Measurements from ENCODE around the gene PCDHGA3. TPM values are rescaled to one million over a fixed set of nuclear protein-coding genes. Genes with fewer than 3 reads are reported as not detected.

Gene PCDHGA3
- total and polyA plus RNA-seq, 2 experiments from 2014 or later = 0.63 to 0.90 TPM

DNA sequence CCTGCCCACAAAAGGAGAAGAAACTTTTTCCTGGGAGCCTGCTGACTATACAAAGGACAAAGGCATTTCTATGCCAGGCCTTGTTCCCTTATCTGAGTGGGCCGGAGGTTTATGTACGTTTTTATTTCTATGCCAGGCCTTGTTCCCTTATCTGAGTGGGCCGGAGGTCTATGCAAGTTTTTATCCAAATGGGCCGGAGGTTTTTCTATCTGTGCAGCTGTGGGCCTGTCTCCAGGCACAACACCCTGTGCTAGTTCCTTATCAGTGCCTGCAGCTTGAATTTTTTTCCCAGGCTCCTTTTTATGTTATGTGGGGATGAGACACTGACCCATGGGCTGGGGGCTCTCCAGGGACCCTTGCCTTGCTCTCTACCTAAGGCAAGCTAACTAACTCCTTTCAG is 45.3 kb upstream of the PCDHGA3 start (continued):
- TF ChIP-seq, protein P1, sequence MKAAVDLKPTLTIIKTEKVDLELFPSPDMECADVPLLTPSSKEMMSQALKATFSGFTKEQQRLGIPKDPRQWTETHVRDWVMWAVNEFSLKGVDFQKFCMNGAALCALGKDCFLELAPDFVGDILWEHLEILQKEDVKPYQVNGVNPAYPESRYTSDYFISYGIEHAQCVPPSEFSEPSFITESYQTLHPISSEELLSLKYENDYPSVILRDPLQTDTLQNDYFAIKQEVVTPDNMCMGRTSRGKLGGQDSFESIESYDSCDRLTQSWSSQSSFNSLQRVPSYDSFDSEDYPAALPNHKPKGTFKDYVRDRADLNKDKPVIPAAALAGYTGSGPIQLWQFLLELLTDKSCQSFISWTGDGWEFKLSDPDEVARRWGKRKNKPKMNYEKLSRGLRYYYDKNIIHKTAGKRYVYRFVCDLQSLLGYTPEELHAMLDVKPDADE (IDR thresholded peaks at IDR 0.05) = no peak
- no peak for TF ChIP-seq ZNF331 (CRISPR knock-in tag; IDR thresholded peaks at IDR 0.05; ENCODE audit: low read depth)
- TF ChIP-seq ZNF114 (CRISPR knock-in tag; IDR thresholded peaks at IDR 0.05) = no peak
- no peak for TF ChIP-seq JUNB (IDR thresholded peaks at IDR 0.05; ENCODE audit: unreplicated experiment)
- TF ChIP-seq, protein P2, sequence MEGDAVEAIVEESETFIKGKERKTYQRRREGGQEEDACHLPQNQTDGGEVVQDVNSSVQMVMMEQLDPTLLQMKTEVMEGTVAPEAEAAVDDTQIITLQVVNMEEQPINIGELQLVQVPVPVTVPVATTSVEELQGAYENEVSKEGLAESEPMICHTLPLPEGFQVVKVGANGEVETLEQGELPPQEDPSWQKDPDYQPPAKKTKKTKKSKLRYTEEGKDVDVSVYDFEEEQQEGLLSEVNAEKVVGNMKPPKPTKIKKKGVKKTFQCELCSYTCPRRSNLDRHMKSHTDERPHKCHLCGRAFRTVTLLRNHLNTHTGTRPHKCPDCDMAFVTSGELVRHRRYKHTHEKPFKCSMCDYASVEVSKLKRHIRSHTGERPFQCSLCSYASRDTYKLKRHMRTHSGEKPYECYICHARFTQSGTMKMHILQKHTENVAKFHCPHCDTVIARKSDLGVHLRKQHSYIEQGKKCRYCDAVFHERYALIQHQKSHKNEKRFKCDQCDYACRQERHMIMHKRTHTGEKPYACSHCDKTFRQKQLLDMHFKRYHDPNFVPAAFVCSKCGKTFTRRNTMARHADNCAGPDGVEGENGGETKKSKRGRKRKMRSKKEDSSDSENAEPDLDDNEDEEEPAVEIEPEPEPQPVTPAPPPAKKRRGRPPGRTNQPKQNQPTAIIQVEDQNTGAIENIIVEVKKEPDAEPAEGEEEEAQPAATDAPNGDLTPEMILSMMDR (conservative IDR thresholded peaks at IDR 0.05; ENCODE audit: low read depth in 2 of 2) = no peak
- no peak for TF ChIP-seq EZH2 (IDR thresholded peaks at IDR 0.05; ENCODE audit: low read depth, unreplicated experiment)
- no peak for TF ChIP-seq EZH2phosphoT487 (IDR thresholded peaks at IDR 0.05; ENCODE audit: unreplicated experiment)

DNA sequence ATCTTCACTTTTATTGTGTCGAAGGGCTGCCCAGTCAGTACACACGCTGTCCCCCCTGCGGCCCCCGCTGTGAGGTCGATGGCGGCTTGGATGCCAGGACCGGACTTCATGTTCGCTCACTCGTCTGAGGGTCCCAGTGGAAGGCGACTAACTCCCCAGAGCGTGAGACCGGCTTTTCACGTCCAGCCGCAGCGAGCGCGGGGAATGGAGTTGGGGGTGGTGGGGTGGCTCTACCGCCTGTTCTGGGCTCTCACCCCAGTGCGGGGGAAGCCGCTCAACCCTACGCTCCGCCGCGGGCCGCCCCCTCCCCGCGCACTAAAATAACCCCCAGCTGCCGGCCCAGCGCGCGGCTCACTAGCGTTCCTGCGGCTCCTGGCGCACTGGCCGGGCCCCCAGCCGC is 39.9 kb upstream of the PCDHGA3 start, which contains the start of gene SLC25A2:
Gene SLC25A2 (minus strand): TSS at position 294 of the 400 bp plus-strand sequence. CDS start 184 bp downstream, at position 110.
- DNase-seq (ENCODE audit: low spot score) = no peak
- Histone ChIP-seq H3K9me2 (ENCODE audit: insufficient read depth) (no peaks in the 10 kb centered on the region), H4K20me1 (replicated peaks; ENCODE audit: insufficient read depth) (0 out of 2 replicates have a peak, but pooled peaks cover 6% of the 10 kb centered on the region), H3K27ac (ENCODE audit: low read depth) (no peak within 1 kb of the TSS), H3K79me2 (replicated peaks; ENCODE audit: insufficient read depth) (no peaks in the 10 kb centered on the region), H3K4me1 (ENCODE audit: insufficient read depth) (no peaks in the 10 kb centered on the region), H3K27me3 (ENCODE audit: insufficient read depth) (no peaks in the 10 kb centered on the region), H3K4me2 (no peak within 1 kb of the TSS), H3K4me3 (no peak within 1 kb of the TSS), H3F3A (replicated peaks; ENCODE audit: low read depth) (no peaks in the 10 kb centered on the region), H3K36me3 (ENCODE audit: insufficient read depth) (no peaks in the 10 kb centered on the region), H2AFZ (no peak within 1 kb of the TSS)
- TF ChIP-seq POLR2AphosphoS5 (IDR thresholded peaks at IDR 0.05; ENCODE audit: low read depth) = no peak
- TF ChIP-seq EZH2phosphoT487 (IDR thresholded peaks at IDR 0.05; ENCODE audit: unreplicated experiment) = no peak
- Mint-ChIP-seq H3K36me3 (ENCODE audit: low read depth) (peaks cover 11% of the 10 kb centered on the region; the same call in 1 of the 3 replicates), H3K4me1 (no peaks in the 10 kb centered on the region), H3K9me3 (peaks cover 35% of the 10 kb centered on the region), H3K27me3 (ENCODE audit: insufficient read depth, low read depth, poor library complexity) (peaks cover 3% of the 10 kb centered on the region), H3K4me3 (no peak within 1 kb of the TSS), H3K27ac (no peak within 1 kb of the TSS)
- ATAC-seq = no peak

DNA sequence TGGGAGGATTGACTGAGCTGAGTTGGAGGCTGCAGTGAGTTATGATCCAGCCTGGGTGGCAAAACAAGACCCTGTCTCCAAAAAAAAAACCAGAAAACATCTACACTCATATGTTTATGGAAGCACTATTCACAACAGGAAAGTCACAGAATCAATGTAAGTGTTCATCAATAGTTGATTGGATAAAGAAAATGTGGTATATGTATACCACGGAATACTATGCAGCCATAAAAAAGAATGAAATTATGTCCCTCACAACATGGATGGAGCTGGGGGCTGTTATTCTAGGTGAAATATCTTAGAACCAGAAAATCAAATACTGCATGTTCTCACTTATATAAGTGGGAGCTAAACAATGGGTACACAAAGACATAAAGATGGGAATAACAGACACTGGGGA is 37.0 kb upstream of the PCDHGA3 start:
- ATAC-seq = no peak
- Mint-ChIP-seq H3K4me1 (no peaks in the 10 kb centered on the region), H3K27ac (no peak overlapping the region), H3K9me3 (peaks cover 38% of the 10 kb centered on the region), H3K36me3 (ENCODE audit: low read depth) (peaks cover 16% of the 10 kb centered on the region; the same call in 2 of the 3 replicates), H3K4me3 (no peak overlapping the region), H3K27me3 (ENCODE audit: insufficient read depth, low read depth, poor library complexity) (peaks cover 7% of the 10 kb centered on the region)
- H4K20me1 ChIP-seq (replicated peaks; ENCODE audit: insufficient read depth) = 0 out of 2 replicates have a peak, but pooled peaks cover 6% of the 10 kb centered on the region
- H3K36me3 ChIP-seq (ENCODE audit: insufficient read depth) = no peaks in the 10 kb centered on the region
- no peaks in the 10 kb centered on the region for H3K79me2 ChIP-seq (replicated peaks; ENCODE audit: insufficient read depth)
- H3K27ac ChIP-seq (ENCODE audit: low read depth) = no peak overlapping the region
- DNase-seq (ENCODE audit: low spot score) = no peak
- no peak overlapping the region for H3K4me3 ChIP-seq
- no peaks in the 10 kb centered on the region for H3F3A ChIP-seq (replicated peaks; ENCODE audit: low read depth)
- no peak overlapping the region for H2AFZ ChIP-seq
- H3K27me3 ChIP-seq (ENCODE audit: insufficient read depth) = no peaks in the 10 kb centered on the region
- no peaks in the 10 kb centered on the region for H3K4me1 ChIP-seq (ENCODE audit: insufficient read depth)
- H3K4me2 ChIP-seq = no peak overlapping the region
- no peaks in the 10 kb centered on the region for H3K9me2 ChIP-seq (ENCODE audit: insufficient read depth)
- TF ChIP-seq CREB1 (CRISPR knock-in tag; IDR thresholded peaks at IDR 0.05; ENCODE audit: low read depth) = no peak
- TF ChIP-seq JUNB (IDR thresholded peaks at IDR 0.05; ENCODE audit: unreplicated experiment) = no peak
- no peak for TF ChIP-seq ZNF331 (CRISPR knock-in tag; IDR thresholded peaks at IDR 0.05; ENCODE audit: low read depth)
- TF ChIP-seq POLR2AphosphoS5 (IDR thresholded peaks at IDR 0.05; ENCODE audit: low read depth) = no peak
- no peak for TF ChIP-seq STAT1 (IDR thresholded peaks at IDR 0.05; ENCODE audit: unreplicated experiment)
- no peak for TF ChIP-seq EZH2phosphoT487 (IDR thresholded peaks at IDR 0.05; ENCODE audit: unreplicated experiment)
- no peak for TF ChIP-seq NANOG (IDR thresholded peaks at IDR 0.05; ENCODE audit: borderline replicate concordance)

All from GM23338 (cell line).